GM12872 (cell line): Measurements from ENCODE around the gene RAI1.

Source experiments
- TF ChIP-seq, protein P1 (sequence below): IDR thresholded peaks from 3 replicates; pipeline ENCODE4 v1.5.1; 2011; ENCODE audit warnings: low read depth, mild to moderate bottlenecking, low read length, moderate library complexity; ENCODE audit not compliant: insufficient read depth

The RAI1 gene

DNA sequence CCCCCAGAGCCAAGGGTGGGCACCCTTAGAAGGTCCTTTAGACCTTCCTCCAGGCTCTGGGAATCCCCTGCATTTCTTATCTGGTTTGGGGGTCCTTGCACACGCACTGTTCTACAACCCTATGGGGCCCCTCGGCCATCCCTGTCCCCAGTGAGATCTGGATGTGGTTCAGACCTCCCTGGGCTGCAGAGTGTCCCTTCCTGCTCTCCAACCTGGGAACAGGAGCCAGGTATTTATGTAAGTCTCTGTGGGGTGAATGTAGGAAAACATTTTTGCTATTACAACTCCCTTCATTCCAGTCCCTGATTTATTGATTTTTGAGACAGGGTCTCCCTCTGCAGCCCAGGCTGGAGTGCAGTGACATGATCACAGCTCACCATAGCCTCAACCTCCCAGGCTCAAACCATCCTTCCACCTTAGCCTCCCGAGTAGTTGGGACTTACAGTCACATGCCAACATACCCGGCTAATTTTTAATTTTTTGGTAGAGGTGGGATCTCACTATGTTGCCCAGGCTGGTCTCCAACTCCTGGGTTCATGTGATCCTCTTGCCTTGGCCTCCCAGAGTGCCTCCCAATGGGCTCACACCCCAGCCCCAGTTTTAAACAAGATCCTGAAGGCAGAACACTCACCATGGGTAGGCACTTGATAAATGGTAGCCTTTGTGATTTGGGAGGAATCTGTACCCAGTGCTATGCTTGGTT is 61.6 kb downstream of the RAI1 start:
- TF ChIP-seq, protein P1, sequence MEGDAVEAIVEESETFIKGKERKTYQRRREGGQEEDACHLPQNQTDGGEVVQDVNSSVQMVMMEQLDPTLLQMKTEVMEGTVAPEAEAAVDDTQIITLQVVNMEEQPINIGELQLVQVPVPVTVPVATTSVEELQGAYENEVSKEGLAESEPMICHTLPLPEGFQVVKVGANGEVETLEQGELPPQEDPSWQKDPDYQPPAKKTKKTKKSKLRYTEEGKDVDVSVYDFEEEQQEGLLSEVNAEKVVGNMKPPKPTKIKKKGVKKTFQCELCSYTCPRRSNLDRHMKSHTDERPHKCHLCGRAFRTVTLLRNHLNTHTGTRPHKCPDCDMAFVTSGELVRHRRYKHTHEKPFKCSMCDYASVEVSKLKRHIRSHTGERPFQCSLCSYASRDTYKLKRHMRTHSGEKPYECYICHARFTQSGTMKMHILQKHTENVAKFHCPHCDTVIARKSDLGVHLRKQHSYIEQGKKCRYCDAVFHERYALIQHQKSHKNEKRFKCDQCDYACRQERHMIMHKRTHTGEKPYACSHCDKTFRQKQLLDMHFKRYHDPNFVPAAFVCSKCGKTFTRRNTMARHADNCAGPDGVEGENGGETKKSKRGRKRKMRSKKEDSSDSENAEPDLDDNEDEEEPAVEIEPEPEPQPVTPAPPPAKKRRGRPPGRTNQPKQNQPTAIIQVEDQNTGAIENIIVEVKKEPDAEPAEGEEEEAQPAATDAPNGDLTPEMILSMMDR: no peak

DNA sequence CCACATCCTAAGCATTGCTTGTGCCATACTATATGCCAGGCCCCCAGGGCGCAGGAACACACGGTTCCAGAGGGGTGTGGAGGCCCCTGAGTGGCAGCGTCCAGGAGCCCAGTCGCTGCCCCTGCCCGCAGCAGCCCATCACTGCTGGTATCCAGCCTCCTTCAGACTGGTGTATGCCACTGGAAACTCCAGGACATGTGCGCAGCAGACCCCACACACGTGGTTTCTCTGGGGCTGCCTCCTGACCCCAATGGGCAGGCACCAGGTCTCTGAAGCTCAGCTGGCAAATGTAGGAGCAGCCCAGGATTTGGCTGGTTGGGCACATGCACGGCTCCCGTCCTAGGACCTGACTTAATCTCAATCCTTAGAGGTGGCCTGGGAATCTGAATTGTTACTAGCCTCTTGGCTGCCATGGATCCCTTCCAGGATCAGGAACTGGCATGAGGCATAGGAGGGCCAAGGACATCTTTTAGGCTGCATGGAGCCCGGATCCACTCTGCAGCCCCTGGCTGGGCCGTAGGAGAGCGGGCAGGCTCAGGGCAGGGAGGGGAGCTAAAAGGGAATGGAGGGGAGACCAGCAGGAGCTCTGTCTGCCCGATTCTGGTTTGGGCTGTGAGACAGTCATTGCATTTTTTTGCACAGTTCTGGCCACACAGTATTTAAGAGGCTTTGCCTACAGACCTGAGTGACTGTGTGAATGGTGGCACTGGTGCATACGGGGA is 62.3 kb downstream of the RAI1 start:
- TF ChIP-seq, protein P1: no peak

DNA sequence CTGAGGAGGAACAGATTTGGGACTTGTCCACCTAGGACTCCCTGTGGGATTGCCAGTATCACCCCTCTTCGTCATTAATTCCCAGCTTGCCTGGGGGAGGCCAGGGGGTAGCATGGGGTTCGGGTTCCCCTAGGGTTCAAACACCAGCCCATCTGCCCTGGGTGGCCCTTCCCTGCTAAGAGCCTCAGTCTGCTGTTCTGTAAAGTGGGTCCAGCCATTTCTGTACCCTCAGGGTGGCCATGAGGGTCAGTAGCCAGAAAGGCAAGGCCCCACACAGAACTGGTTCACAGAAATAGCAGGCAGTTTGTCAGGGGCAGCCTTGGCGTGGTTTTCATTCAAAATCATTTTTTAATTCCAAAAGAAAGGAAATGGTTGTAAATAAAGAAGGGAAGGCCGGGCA is 62.9 kb downstream of the RAI1 start:
- TF ChIP-seq, protein P1: no peak

DNA sequence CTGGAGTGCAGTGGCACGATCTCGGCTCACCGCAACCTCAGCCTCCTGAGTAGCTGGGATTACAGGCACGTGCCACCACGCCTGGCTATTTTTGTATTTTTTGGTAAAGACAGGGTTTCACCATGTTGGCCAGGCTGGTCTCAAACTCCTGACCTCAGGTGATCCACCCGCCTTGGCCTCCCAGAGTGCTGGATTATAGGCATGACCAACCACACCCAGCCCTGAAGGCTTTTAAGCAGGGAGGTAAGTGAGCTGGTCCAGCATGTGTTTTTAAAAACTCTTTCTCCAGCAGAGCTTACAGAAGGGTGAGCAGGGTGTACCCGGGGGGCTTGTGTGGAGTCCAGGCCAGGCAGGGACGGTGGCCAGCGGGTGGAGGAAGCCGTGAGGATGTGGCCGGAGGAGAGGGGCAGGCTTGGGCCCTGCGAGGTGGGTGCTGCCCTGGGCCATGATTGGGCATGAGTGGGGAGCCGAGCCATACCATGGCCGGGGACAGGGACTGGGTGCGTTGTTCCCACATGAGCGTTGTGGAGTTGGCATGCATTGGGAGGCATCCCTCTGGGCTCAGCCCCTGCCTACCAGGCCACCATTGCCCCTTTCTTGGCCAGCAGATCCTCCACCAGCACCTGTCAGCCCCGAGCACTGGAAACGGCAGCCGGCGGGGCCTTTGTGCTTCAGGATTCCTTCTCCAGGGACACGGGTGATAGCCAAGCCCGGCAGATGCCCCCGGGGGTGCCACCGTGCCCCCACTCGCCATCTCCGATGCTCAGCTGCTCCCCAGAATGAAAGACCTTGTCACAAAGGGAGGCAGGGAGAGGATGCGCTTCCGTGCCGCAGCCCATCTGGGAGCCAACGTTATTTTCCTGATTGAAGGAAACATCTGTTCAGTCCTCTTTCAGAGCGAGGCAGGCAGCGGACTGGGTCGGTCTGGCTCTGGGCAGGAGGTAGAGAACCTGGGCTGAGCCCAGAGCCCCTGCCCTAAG is 64.5 kb downstream of the RAI1 start:
- TF ChIP-seq, protein P1: no peak

DNA sequence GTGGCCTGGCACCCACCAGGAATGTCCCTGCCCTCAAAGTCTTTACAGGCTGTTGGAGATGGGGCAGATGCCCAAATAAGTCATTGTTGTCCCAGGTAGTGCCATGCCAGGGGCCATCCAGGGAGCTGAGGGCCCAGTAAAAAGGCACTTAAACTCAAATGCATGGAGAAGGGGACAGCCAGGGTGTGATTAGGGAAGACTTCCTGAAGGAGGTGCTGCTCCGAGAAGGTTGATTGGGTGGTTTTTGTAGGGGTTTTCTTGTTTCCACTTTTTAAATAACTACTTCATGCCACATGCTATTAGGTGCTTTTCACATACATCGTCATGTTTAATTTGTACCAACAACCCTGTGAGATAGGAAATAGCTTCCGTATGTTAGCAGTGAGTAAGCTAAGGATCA is 66.9 kb downstream of the RAI1 start:
- TF ChIP-seq, protein P1: peak; percentile 65

GRCh38 chr17:17748604-17749003 is 67.3 kb downstream of the RAI1 start:
- TF ChIP-seq, protein P1: no peak
